ENCODE results near the gene MEX3A.

DNA sequence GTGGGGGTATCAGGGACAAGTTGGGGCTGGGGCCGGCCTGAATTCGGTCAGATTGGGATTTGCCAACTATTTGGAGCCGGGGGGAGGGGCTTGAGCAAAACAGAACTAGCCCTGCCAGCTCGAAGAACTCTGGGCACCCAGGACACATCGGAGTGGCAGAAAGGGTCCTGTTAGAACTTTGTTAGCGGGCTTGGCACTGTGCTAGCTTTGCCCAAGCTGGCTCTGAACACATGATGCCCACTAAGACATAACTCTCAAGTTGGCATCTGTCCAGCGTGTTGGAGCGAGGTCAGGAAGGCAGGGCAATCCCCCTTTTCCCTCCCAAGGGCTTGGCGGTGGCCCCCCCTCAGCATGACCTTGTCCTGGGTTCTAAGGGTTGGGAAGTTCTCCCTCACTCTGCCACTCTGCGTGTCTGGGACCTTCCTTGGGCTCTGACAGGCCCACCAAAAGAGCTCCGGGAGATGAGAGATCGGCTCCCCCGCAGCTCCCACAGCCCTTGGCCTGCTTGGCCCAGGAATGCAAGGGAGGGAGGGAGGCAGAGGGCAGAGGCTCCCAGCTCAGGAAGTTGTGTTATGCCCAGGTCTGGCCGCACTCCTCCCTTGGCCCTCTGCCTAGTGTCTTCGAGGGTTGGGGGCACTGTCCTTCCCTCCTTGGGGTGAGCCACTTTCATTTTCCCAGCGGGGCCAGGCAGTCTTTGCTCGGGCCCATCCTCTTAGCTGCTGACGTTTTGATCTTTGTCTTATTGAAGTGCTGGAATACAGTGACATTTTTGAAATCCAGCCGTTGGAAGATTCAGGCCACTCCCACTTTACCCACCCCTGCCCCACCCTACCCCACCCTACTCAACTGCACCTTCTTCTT, 33.5 kb upstream of the MEX3A start:
- TF ChIP-seq, protein P1, sequence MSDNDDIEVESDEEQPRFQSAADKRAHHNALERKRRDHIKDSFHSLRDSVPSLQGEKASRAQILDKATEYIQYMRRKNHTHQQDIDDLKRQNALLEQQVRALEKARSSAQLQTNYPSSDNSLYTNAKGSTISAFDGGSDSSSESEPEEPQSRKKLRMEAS (IDR thresholded peaks at IDR 0.05; ENCODE audit: low read depth, low read length) = no peak
- TF ChIP-seq SRF (IDR thresholded peaks at IDR 0.05; ENCODE audit: low read depth in 2 of 2, low read length in 2 of 2) (no peak), BRCA1 (IDR thresholded peaks at IDR 0.05; ENCODE audit: low read depth, low read length) (no peak), SREBF2 (IDR thresholded peaks at IDR 0.05; ENCODE audit: low read length) (no peak), IRF4 (IDR thresholded peaks at IDR 0.05; ENCODE audit: low read depth, low read length) (no peak), TAF1 (IDR thresholded peaks at IDR 0.05; ENCODE audit: borderline replicate concordance, low read depth, low read length) (no peak), CHD4 (IDR thresholded peaks at IDR 0.05) (no peak), SUZ12 (IDR thresholded peaks at IDR 0.05; ENCODE audit: unreplicated experiment) (no peak), KDM1A (IDR thresholded peaks at IDR 0.05; ENCODE audit: borderline replicate concordance) (no peak), SIN3A (IDR thresholded peaks at IDR 0.05; ENCODE audit: low read depth, low read length) (no peak)
- TF ChIP-seq, protein P2, sequence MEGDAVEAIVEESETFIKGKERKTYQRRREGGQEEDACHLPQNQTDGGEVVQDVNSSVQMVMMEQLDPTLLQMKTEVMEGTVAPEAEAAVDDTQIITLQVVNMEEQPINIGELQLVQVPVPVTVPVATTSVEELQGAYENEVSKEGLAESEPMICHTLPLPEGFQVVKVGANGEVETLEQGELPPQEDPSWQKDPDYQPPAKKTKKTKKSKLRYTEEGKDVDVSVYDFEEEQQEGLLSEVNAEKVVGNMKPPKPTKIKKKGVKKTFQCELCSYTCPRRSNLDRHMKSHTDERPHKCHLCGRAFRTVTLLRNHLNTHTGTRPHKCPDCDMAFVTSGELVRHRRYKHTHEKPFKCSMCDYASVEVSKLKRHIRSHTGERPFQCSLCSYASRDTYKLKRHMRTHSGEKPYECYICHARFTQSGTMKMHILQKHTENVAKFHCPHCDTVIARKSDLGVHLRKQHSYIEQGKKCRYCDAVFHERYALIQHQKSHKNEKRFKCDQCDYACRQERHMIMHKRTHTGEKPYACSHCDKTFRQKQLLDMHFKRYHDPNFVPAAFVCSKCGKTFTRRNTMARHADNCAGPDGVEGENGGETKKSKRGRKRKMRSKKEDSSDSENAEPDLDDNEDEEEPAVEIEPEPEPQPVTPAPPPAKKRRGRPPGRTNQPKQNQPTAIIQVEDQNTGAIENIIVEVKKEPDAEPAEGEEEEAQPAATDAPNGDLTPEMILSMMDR (IDR thresholded peaks at IDR 0.05 in 2 of 3, conservative IDR thresholded peaks at IDR 0.05 in 1 of 3; ENCODE audit: control insufficient read depth in 2 of 3, extremely low read depth in 1 of 3, insufficient read depth in 1 of 3, low read depth in 3 of 3, low read length in 3 of 3) = no peak
- TF ChIP-seq, protein P3, sequence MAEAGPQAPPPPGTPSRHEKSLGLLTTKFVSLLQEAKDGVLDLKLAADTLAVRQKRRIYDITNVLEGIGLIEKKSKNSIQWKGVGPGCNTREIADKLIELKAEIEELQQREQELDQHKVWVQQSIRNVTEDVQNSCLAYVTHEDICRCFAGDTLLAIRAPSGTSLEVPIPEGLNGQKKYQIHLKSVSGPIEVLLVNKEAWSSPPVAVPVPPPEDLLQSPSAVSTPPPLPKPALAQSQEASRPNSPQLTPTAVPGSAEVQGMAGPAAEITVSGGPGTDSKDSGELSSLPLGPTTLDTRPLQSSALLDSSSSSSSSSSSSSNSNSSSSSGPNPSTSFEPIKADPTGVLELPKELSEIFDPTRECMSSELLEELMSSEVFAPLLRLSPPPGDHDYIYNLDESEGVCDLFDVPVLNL (IDR thresholded peaks at IDR 0.05; ENCODE audit: low read depth, low read length) = no peak
- TF ChIP-seq, protein P4, sequence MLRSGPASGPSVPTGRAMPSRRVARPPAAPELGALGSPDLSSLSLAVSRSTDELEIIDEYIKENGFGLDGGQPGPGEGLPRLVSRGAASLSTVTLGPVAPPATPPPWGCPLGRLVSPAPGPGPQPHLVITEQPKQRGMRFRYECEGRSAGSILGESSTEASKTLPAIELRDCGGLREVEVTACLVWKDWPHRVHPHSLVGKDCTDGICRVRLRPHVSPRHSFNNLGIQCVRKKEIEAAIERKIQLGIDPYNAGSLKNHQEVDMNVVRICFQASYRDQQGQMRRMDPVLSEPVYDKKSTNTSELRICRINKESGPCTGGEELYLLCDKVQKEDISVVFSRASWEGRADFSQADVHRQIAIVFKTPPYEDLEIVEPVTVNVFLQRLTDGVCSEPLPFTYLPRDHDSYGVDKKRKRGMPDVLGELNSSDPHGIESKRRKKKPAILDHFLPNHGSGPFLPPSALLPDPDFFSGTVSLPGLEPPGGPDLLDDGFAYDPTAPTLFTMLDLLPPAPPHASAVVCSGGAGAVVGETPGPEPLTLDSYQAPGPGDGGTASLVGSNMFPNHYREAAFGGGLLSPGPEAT (IDR thresholded peaks at IDR 0.05; ENCODE audit: low read depth) = no peak
- TF ChIP-seq, protein P5, sequence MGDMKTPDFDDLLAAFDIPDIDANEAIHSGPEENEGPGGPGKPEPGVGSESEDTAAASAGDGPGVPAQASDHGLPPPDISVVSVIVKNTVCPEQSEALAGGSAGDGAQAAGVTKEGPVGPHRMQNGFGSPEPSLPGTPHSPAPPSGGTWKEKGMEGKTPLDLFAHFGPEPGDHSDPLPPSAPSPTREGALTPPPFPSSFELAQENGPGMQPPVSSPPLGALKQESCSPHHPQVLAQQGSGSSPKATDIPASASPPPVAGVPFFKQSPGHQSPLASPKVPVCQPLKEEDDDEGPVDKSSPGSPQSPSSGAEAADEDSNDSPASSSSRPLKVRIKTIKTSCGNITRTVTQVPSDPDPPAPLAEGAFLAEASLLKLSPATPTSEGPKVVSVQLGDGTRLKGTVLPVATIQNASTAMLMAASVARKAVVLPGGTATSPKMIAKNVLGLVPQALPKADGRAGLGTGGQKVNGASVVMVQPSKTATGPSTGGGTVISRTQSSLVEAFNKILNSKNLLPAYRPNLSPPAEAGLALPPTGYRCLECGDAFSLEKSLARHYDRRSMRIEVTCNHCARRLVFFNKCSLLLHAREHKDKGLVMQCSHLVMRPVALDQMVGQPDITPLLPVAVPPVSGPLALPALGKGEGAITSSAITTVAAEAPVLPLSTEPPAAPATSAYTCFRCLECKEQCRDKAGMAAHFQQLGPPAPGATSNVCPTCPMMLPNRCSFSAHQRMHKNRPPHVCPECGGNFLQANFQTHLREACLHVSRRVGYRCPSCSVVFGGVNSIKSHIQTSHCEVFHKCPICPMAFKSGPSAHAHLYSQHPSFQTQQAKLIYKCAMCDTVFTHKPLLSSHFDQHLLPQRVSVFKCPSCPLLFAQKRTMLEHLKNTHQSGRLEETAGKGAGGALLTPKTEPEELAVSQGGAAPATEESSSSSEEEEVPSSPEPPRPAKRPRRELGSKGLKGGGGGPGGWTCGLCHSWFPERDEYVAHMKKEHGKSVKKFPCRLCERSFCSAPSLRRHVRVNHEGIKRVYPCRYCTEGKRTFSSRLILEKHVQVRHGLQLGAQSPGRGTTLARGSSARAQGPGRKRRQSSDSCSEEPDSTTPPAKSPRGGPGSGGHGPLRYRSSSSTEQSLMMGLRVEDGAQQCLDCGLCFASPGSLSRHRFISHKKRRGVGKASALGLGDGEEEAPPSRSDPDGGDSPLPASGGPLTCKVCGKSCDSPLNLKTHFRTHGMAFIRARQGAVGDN (IDR thresholded peaks at IDR 0.05) = 0 out of 2 replicates have a peak, but pooled peaks have one; percentile 31

All from GM12878 (cell line).